ENCODE measurements around the gene MGAT1.

MGAT1 gene

GRCh38 chr5:180797256-180798192 is 5.1 kb downstream of the MGAT1 start:
- H3K27ac ChIP-seq (ENCODE audit: poor library complexity, severe bottlenecking) = no peak overlapping the region
- no peaks in the 10 kb centered on the region for H3K27me3 ChIP-seq (ENCODE audit: insufficient read depth, poor library complexity, severe bottlenecking)
- ATAC-seq (ENCODE audit: low read depth) = no peak
- H3K4me1 ChIP-seq (ENCODE audit: insufficient read depth, poor library complexity, severe bottlenecking) = peaks cover 40% of the 10 kb centered on the region
- no peaks in the 10 kb centered on the region for H3K9me3 ChIP-seq (ENCODE audit: severe bottlenecking)
- peaks cover 75% of the 10 kb centered on the region for H3K36me3 ChIP-seq (ENCODE audit: low read depth)
- TF ChIP-seq CTCF (IDR thresholded peaks at IDR 0.05; ENCODE audit: poor library complexity, severe bottlenecking) = no peak
- H3K4me3 ChIP-seq (ENCODE audit: severe bottlenecking) = no peak overlapping the region
- DNase-seq (ENCODE audit: low spot score) = peak; percentile 41

- no peak overlapping the region for H3K27ac ChIP-seq (ENCODE audit: poor library complexity, severe bottlenecking)
- no peak overlapping the region for H3K4me3 ChIP-seq (ENCODE audit: severe bottlenecking)
- TF ChIP-seq CTCF (IDR thresholded peaks at IDR 0.05; ENCODE audit: poor library complexity, severe bottlenecking) = no peak
- no peak for ATAC-seq (ENCODE audit: low read depth)
- H3K9me3 ChIP-seq (ENCODE audit: severe bottlenecking) = no peaks in the 10 kb centered on the region
- H3K4me1 ChIP-seq (ENCODE audit: insufficient read depth, poor library complexity, severe bottlenecking) = peaks cover 31% of the 10 kb centered on the region
- no peaks in the 10 kb centered on the region for H3K27me3 ChIP-seq (ENCODE audit: insufficient read depth, poor library complexity, severe bottlenecking)
- peak; percentile 26 for DNase-seq (ENCODE audit: low spot score)
- peaks cover 80% of the 10 kb centered on the region for H3K36me3 ChIP-seq (ENCODE audit: low read depth)
These were observed 6.8 kb downstream of the MGAT1 start for GRCh38 chr5:180795771-180796313.

- no peak for TF ChIP-seq CTCF (IDR thresholded peaks at IDR 0.05; ENCODE audit: poor library complexity, severe bottlenecking)
- no peak overlapping the region for H3K4me3 ChIP-seq (ENCODE audit: severe bottlenecking)
- H3K9me3 ChIP-seq (ENCODE audit: severe bottlenecking) = no peaks in the 10 kb centered on the region
- no peak overlapping the region for H3K27ac ChIP-seq (ENCODE audit: poor library complexity, severe bottlenecking)
- no peak for ATAC-seq (ENCODE audit: low read depth)
- H3K36me3 ChIP-seq (ENCODE audit: low read depth) = peaks cover 74% of the 10 kb centered on the region
- no peaks in the 10 kb centered on the region for H3K27me3 ChIP-seq (ENCODE audit: insufficient read depth, poor library complexity, severe bottlenecking)
- DNase-seq (ENCODE audit: low spot score) = no peak
- peaks cover 1% of the 10 kb centered on the region for H3K4me1 ChIP-seq (ENCODE audit: insufficient read depth, poor library complexity, severe bottlenecking)
These were observed 9.7 kb downstream of the MGAT1 start for GRCh38 chr5:180792965-180793287.

- Histone ChIP-seq H3K4me1 (ENCODE audit: insufficient read depth, poor library complexity, severe bottlenecking) (no peaks in the 10 kb centered on the region), H3K27ac (ENCODE audit: poor library complexity, severe bottlenecking) (no peak overlapping the region), H3K27me3 (ENCODE audit: insufficient read depth, poor library complexity, severe bottlenecking) (no peaks in the 10 kb centered on the region), H3K36me3 (ENCODE audit: low read depth) (peaks cover 72% of the 10 kb centered on the region), H3K4me3 (ENCODE audit: severe bottlenecking) (no peak overlapping the region), H3K9me3 (ENCODE audit: severe bottlenecking) (no peaks in the 10 kb centered on the region)
- DNase-seq (ENCODE audit: low spot score) (peak; percentile 60), ATAC-seq (ENCODE audit: low read depth) (no peak)
- TF ChIP-seq CTCF (IDR thresholded peaks at IDR 0.05; ENCODE audit: poor library complexity, severe bottlenecking) = no peak
These were observed 10.2 kb downstream of the MGAT1 start for GRCh38 chr5:180792287-180792964.
